ENCODE measurements around the gene PDIA5.

The PDIA5 gene

GRCh38 chr3:123072564-123072963, 5.7 kb downstream of the PDIA5 start:
- DNase-seq, result no peak

GRCh38 chr3:123075359-123075758, 8.5 kb downstream of the PDIA5 start:
- no peak for DNase-seq

- no peak for DNase-seq
Observed at GRCh38 chr3:123076112-123076495, 9.3 kb downstream of the PDIA5 start.

GRCh38 chr3:123076496-123077418, 9.9 kb downstream of the PDIA5 start:
- DNase-seq, result no peak

- no peak for DNase-seq
Observed at GRCh38 chr3:123078101-123078500, 11.3 kb downstream of the PDIA5 start.

- no peak for DNase-seq
Observed at GRCh38 chr3:123080864-123081562, 14.2 kb downstream of the PDIA5 start.

GRCh38 chr3:123081718-123082369, 15.0 kb downstream of the PDIA5 start:
- no peak for DNase-seq

GRCh38 chr3:123082370-123083065, 15.7 kb downstream of the PDIA5 start:
- no peak for DNase-seq

GRCh38 chr3:123083383-123084124, 16.7 kb downstream of the PDIA5 start:
- DNase-seq, result no peak

GRCh38 chr3:123084192-123084591, 17.4 kb downstream of the PDIA5 start:
- no peak for DNase-seq

- DNase-seq, result no peak
Observed at GRCh38 chr3:123084738-123085237, 18.0 kb downstream of the PDIA5 start.

GRCh38 chr3:123085293-123085931, 18.6 kb downstream of the PDIA5 start:
- DNase-seq, result no peak

GRCh38 chr3:123085932-123086627, 19.3 kb downstream of the PDIA5 start:
- DNase-seq, result no peak

- DNase-seq, result no peak
Observed at GRCh38 chr3:123088387-123088786, 21.6 kb downstream of the PDIA5 start.

- DNase-seq, result no peak
Observed at GRCh38 chr3:123089611-123090331, 22.9 kb downstream of the PDIA5 start.

GRCh38 chr3:123090728-123091531, 24.1 kb downstream of the PDIA5 start:
- DNase-seq, result no peak

- DNase-seq, result no peak
Observed at GRCh38 chr3:123092243-123092642, 25.4 kb downstream of the PDIA5 start.

- no peak for DNase-seq
Observed at GRCh38 chr3:123093696-123094095, 26.9 kb downstream of the PDIA5 start.
